ENCODE results near the gene MRPL23. TPM values are rescaled to one million over a fixed set of nuclear protein-coding genes. Genes with fewer than 3 reads are reported as not detected.

MRPL23 gene
- total RNA-seq, 2 donors from 2014 or later, result 35.1 to 40.7 TPM

DNA sequence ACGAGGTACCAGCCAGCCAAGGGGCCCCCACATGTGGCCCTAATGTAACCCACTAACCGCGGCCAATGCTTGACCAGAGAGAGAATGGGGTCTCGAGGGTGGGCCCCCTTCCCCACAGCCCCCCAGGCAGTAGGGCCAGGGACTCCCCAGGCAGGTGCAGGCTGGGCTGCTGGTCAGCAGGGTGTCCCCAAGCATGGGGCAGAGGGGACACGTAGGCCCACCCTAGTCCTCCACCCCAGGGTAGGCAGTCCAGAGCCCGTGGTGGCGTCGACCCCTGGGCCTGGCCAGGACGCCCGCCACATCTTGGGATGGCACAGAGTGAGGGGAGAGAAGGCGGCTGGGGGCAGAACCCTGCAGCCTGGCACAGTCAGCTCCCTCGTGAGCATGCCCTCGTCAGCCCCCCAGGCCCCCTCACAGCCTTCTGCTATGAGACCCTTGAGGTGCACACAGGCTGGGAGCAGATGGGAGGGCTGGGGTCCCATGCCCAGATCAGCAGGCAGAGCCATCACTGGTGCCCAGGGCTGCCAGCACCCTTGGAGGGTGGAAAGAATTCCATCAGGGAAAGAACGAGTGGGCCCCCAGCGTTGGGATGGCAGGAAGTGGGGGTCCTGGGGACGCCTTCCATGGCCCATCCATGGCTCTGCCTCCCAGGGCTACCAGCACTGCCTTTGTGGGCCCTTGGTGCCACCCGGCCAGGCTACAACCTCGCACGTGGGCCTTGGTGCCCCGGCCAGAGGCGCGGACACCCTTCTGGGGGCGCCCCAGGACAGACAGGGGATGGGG lies 21.6 kb upstream of the MRPL23 start:
- Mint-ChIP-seq H3K27ac (no peak overlapping the region), H3K4me3 (no peak overlapping the region), H3K4me1 (peaks cover 11% of the 10 kb centered on the region), H3K36me3 (ENCODE audit: low read depth) (peaks cover 8% of the 10 kb centered on the region), H3K27me3 (peaks cover 15% of the 10 kb centered on the region)
- no peak for DNase-seq
- no peaks in the 10 kb centered on the region for H3K9me3 ChIP-seq (ENCODE audit: control insufficient read depth, low read length, poor library complexity, severe bottlenecking)
- no peak for ATAC-seq

DNA sequence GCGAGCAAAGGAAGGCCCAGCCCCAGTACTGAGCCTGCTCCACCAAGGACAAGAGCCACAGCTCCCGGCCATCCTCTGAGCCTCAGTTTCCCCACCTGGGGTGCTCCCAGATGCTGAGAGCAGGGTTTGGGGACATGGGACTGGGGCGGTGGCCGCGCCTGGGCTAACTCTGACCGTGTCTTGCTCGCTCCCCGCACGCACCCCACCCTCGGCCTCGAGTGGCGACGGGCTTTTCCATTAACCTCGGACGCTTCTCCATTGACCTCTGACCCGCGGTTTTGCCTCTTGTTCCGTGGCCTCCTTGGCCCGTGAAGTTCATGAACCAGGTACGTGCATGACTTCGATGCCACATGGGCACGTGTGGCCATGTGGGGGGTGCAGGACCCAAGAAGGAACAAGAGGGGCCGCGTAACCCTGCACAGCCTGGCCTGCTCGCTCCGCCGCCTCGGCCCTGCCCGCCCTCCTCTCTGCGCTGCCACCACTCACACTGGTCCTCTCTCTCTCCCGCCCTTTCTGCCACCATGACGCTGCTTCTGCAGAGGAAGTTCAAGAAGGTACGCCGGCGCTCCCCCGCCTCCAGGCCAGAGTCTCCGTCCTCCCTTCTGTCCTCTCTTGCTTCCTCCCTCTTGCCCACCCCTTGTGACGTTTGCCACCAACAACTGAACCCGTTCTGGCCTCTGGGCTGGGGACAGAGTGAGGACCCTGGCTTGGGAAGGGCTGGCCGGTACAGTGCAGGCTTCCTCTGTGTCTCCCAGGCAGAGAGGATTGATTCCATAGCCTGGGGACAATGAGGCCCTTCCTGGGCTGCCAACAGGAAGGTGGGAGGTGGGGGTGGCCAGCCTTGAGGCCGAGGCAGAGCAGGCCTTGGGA lies 20.7 kb upstream of the MRPL23 start:
- Mint-ChIP-seq H3K36me3 (ENCODE audit: low read depth) (peaks cover 8% of the 10 kb centered on the region), H3K4me1 (peaks cover 11% of the 10 kb centered on the region), H3K27me3 (peaks cover 15% of the 10 kb centered on the region), H3K4me3 (no peak overlapping the region), H3K27ac (no peak overlapping the region)
- no peaks in the 10 kb centered on the region for H3K9me3 ChIP-seq (ENCODE audit: control insufficient read depth, low read length, poor library complexity, severe bottlenecking)
- ATAC-seq (no peak), DNase-seq (peak in 1 of 3 donors; percentile 1)

DNA sequence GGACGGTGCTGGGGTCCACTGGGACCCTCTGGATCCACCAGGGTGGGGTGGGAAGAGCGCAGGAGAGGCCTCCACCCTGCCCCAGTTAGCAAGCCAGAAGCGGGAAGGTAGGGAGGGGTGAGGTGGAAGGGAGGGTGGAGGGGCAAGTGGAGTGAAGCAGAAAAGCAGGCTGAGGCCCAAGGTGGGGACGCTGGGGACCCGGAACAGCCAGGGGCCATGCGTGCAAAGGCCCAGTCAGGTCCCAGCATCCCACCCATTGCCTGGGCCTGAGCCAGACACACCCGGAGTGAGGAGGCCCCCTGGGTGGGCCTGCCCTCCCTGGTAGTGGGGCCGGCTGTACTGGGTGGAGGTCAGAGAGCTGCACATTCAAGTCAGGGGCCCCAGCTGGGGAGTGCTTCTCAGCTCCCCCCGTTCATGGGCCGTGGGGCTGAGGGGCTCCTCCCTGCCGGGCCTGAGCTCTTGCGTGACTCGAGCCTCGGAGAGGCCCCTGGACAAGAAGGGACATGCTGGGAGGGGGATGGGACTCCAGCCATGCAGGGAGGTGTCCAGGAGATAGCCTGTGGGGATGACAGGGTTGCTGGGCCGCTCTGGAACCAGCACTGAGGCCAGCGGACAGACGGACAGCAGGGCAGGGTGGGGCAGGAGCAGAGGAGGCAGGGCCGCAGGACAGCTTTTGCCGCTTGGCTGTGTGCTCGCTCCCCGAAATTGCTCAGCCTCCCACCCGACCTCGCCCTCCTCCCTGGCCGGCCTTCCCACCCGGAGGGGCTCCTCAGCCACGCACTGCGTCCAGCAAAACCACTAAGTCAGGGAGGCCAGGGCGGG lies 19.9 kb upstream of the MRPL23 start:
- Mint-ChIP-seq H3K27ac (no peak overlapping the region), H3K27me3 (peaks cover 21% of the 10 kb centered on the region), H3K4me1 (peaks cover 14% of the 10 kb centered on the region), H3K4me3 (no peak overlapping the region), H3K36me3 (ENCODE audit: low read depth) (peaks cover 8% of the 10 kb centered on the region)
- H3K9me3 ChIP-seq (ENCODE audit: control insufficient read depth, low read length, poor library complexity, severe bottlenecking), result no peaks in the 10 kb centered on the region
- DNase-seq (peak in 1 of 3 donors; percentile 1), ATAC-seq (no peak)

DNA sequence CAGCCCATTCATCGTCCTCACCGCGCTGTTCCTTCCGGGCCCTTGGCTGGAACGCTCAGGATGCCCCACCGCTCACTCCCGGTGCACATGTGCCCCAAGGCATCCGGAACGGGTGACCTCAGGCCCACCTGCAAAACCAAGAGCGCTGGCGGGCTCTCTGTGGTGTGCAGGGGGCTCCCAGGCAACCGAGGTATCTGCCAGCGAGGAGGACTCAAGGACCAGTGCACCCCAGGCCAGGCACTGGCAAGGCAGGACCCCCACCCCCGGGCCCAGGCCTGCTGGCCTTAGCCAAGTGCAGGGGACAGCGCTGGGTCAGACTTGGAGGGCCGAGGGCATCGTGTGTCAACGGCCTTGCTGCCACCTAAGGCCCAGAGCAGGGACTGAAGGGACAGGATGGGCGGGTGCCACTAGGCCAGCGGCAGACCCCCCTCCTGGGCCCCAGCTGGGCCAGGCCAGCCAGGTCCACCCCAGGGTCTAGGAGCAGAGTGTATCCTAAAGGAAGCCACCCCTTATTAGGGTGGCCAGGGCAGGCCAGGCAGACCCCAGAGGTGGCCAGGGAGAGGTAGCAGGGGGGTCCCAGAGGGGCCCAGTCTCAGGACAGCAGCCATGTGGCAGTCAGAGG lies 19.2 kb upstream of the MRPL23 start:
- H3K9me3 ChIP-seq (ENCODE audit: control insufficient read depth, low read length, poor library complexity, severe bottlenecking), result no peaks in the 10 kb centered on the region
- peaks cover 8% of the 10 kb centered on the region for H3K36me3 Mint-ChIP-seq (ENCODE audit: low read depth)
- peaks cover 11% of the 10 kb centered on the region for H3K4me1 Mint-ChIP-seq
- H3K27ac Mint-ChIP-seq, result no peak overlapping the region
- H3K27me3 Mint-ChIP-seq, result peaks cover 18% of the 10 kb centered on the region
- ATAC-seq (no peak), DNase-seq (peak in 1 of 3 donors; percentile 3)
- no peak overlapping the region for H3K4me3 Mint-ChIP-seq

DNA sequence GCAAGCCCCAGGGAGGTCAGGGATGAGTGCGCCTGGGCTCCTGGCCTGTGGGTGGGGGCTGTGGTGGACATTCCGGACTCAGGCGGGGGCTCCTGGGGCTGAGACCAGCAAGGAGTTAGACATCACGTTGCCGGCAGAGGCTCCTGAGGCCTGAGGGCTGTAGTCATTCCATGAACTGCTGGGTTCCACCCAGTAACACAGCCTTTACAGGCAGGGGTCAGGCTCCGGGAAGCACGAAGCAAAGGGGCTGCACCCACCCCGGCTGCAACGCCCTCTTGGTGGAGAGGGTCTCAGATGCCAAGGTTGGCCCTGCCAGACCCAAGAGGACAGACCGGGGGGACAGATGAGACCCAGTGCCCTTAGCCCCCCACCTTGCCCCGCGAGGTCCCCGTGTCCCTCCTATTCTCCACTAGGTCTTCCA lies 18.7 kb upstream of the MRPL23 start:
- Mint-ChIP-seq H3K27me3 (peaks cover 13% of the 10 kb centered on the region), H3K36me3 (ENCODE audit: low read depth) (peaks cover 7% of the 10 kb centered on the region), H3K27ac (no peak overlapping the region), H3K4me1 (peaks cover 11% of the 10 kb centered on the region), H3K4me3 (no peak overlapping the region)
- DNase-seq, result peak in 1 of 3 donors; percentile 3
- ATAC-seq, result no peak
- no peaks in the 10 kb centered on the region for H3K9me3 ChIP-seq (ENCODE audit: control insufficient read depth, low read length, poor library complexity, severe bottlenecking)

DNA sequence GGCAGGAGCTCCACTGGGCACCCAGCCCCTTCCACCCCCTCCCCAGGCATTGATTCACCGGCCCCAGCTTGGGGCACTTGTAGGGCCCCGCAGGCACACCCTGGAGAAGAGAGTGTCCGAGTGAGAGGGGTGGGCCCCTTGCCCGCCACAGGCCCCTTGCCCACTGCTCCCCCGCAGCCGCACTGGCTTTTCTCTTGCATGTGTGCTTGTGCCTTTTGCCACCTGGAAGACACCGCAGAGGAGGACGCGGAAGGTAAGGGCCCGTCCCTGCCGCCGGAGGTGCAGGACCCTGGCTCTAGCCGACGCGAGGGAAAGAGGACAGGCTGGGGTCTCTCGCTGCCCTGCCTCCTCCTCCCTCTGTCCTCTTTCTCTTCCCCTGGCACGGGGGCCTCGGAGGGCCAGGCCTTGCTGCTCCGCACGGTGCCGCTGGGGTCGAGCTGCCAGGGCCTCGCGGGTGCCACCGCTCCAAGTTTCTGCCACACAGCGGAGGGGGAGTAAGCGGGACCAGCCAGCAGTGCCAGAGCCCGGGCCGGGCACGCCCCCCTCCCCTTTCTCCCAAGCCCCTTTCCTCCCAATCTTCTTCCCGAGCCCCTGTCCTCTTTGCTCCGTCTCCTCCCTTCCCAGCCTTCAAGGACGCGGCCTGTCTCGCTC lies 18.1 kb upstream of the MRPL23 start:
- Mint-ChIP-seq H3K4me1 (peaks cover 8% of the 10 kb centered on the region), H3K27me3 (peaks cover 7% of the 10 kb centered on the region), H3K36me3 (ENCODE audit: low read depth) (peaks cover 3% of the 10 kb centered on the region), H3K4me3 (no peak overlapping the region), H3K27ac (no peak overlapping the region)
- ATAC-seq (no peak), DNase-seq (no peak)
- H3K9me3 ChIP-seq (ENCODE audit: control insufficient read depth, low read length, poor library complexity, severe bottlenecking), result no peaks in the 10 kb centered on the region

DNA sequence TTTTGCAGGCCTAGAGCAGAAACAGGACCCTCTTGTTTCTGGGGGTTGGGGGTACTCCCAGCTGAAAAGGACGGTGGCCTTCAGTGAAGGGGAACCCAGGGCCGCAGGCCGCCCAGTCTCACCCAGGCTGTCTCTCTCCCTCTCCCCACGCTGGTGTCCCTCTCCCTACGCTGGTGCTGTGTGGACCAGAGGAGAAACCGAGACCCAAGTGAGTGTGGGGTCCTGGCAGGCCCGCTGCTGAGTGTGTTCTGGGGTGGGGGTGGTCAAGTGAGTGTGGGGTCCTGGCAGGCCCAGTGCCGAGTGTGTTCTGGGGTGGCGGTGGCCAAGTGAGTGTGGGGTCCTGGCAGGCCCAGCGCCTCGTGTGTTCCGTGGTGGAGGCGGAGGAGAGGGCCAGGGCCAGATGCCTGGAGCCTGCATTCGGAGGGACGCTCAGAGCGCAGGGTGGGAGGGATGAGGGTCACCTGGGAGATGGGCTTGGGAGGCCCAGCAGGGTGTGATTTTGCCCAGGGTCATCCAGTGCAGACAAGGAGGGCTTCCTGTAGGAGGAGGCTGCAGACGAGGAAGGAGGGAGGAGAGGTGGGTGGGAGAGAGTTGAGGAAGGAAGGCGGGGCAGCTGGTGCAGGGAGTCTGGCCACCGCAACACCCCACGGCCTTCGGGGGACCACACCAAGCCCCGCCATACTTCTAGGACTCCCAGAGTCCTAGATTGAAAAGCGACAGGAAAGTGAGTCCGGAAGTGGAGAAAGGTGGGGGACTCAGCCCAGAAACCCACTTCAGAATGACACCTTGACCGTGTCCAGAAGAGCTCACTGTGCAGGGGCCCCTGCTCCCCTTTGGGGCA lies 17.3 kb upstream of the MRPL23 start:
- H3K27ac Mint-ChIP-seq, result no peak overlapping the region
- no peak overlapping the region for H3K4me3 Mint-ChIP-seq
- H3K4me1 Mint-ChIP-seq, result peaks cover 8% of the 10 kb centered on the region
- no peak for ATAC-seq
- H3K36me3 Mint-ChIP-seq (ENCODE audit: low read depth), result peaks cover 2% of the 10 kb centered on the region
- DNase-seq, result no peak
- H3K9me3 ChIP-seq (ENCODE audit: control insufficient read depth, low read length, poor library complexity, severe bottlenecking), result no peaks in the 10 kb centered on the region
- peaks cover 6% of the 10 kb centered on the region for H3K27me3 Mint-ChIP-seq

DNA sequence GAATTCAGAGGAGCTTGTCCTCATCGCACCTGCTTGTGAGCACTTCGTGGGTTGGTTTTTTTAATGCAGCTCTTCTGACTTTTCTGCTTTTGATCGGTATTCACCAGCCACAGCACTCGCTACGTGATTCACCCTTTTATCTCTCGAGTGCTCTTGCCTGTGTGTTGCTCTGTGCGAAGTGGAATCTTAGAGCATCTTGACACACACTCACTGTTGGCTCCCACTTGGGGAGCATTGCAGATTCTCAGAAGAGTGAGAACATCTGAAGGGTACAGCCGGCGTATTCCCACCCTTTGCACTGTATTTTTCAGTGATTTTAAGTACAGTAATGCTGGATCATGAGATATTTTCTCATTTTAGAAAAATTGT lies 16.7 kb upstream of the MRPL23 start:
- no peaks in the 10 kb centered on the region for H3K9me3 ChIP-seq (ENCODE audit: control insufficient read depth, low read length, poor library complexity, severe bottlenecking)
- Mint-ChIP-seq H3K4me3 (no peak overlapping the region), H3K4me1 (peaks cover 8% of the 10 kb centered on the region), H3K27me3 (peaks cover 6% of the 10 kb centered on the region), H3K27ac (no peak overlapping the region), H3K36me3 (ENCODE audit: low read depth) (peaks cover 2% of the 10 kb centered on the region)
- ATAC-seq (no peak), DNase-seq (no peak)

DNA sequence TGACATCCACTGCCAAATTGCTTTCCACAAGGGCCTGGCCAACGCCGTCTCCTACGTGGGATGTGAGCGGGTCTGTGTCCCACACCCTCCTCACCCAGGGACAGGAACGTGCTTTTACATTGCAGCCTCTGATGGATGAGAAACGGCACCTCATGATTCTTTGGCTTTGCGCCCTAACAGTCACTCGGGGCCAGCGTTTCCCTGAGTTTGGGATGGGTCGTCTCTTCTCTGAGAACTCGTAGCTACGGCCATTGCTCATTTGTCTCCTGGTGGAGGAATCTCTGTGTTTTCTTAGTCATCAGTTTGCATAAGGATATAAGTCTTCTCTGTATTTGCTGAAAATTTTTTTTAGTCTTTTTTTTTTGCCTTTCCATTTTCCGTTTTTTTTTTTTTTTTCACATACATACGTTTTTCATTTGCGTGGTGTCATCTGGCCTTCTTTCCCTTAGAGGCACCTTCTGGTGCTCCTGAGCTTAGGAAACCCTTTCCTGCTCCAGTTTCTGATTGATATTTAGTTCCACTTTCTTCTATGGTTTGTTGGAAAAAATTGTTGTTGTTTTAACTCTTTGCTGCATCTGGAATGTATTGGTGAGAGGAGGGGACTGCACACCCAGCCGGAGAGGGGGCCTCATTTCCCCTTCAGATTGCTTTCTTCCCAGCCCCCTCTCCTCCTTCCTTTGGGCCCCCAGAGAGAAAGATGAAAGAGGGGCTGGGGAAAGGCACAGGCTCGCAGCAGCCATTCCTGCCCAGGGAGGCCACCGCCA lies 15.6 kb upstream of the MRPL23 start:
- ATAC-seq, result no peak
- H3K4me3 Mint-ChIP-seq, result no peak overlapping the region

DNA sequence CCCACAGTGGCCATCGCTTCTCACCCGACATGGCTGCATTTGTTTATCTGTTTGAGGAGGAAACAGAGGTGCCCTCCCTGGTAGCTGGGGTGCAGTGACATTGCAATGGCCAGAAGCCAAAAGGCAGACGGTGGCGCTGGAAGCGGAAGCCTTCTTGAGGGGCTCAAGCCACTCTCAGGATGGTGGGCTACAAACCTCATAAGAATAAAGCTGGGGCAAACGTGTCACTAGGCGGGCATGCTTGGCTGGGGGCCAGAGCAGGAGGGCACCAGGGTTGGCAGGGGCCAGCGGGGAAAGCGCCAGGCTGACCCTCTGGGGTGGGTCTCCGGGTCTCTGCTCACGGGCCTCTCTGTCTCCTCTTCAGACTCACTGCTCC lies 15.0 kb upstream of the MRPL23 start:
- peak overlapping the region; percentile 47 for H3K27ac Mint-ChIP-seq
- ATAC-seq (no peak), DNase-seq (peak in 2 of 3 donors; percentile 1 to 7)
- no peaks in the 10 kb centered on the region for H3K9me3 ChIP-seq (ENCODE audit: control insufficient read depth, low read length, poor library complexity, severe bottlenecking)
- H3K4me1 Mint-ChIP-seq, result peaks cover 5% of the 10 kb centered on the region
- H3K27me3 Mint-ChIP-seq, result peaks cover 6% of the 10 kb centered on the region
- H3K36me3 Mint-ChIP-seq (ENCODE audit: low read depth), result no peaks in the 10 kb centered on the region
- H3K4me3 Mint-ChIP-seq, result no peak overlapping the region

More for the DNA sequence above, 15.6 kb upstream of the MRPL23 start:
- Mint-ChIP-seq H3K27ac (peak overlapping the region; percentile 47), H3K27me3 (peaks cover 6% of the 10 kb centered on the region), H3K36me3 (ENCODE audit: low read depth) (peaks cover 2% of the 10 kb centered on the region), H3K4me1 (peaks cover 7% of the 10 kb centered on the region)
- no peaks in the 10 kb centered on the region for H3K9me3 ChIP-seq (ENCODE audit: control insufficient read depth, low read length, poor library complexity, severe bottlenecking)
- DNase-seq, result peak in 1 of 3 donors; percentile 1

DNA sequence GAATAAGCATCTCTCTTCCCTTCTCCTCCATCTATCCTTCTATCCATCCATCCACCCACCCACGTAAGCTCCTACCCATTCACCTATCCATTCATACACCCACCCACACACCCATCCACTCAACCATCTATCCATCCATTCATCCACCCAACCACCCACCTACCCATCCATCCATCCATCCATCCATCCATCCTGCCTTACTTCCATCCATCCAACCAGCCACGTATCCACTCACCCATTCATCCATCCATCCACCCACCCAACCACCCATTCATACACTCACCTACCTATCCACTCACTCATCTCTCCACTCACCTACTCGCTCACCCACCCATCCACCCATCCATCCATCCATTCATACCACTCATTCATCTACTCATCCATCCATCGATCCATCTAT lies 14.5 kb upstream of the MRPL23 start:
- ATAC-seq (no peak), DNase-seq (no peak)
- no peaks in the 10 kb centered on the region for H3K36me3 Mint-ChIP-seq (ENCODE audit: low read depth)
- peaks cover 5% of the 10 kb centered on the region for H3K4me1 Mint-ChIP-seq
- H3K27me3 Mint-ChIP-seq, result peaks cover 6% of the 10 kb centered on the region
- no peak overlapping the region for H3K4me3 Mint-ChIP-seq
- no peak overlapping the region for H3K27ac Mint-ChIP-seq
- H3K9me3 ChIP-seq (ENCODE audit: control insufficient read depth, low read length, poor library complexity, severe bottlenecking), result no peaks in the 10 kb centered on the region
